Embryonic facial prominence (tissue), 1 donor: Measurements from ENCODE around the gene MEG3.
"Not testable (repeated sequence)": the region's sequence is repeated elsewhere in the genome, so short reads cannot be mapped to it uniquely, and the experiment has no call there.

Experiments used
- DNase-seq: peaks from one replicate; pipeline ENCODE4 v3.0.0-alpha.2; 2016; ENCODE audit errors: extremely low spot score

MEG3 gene

DNA sequence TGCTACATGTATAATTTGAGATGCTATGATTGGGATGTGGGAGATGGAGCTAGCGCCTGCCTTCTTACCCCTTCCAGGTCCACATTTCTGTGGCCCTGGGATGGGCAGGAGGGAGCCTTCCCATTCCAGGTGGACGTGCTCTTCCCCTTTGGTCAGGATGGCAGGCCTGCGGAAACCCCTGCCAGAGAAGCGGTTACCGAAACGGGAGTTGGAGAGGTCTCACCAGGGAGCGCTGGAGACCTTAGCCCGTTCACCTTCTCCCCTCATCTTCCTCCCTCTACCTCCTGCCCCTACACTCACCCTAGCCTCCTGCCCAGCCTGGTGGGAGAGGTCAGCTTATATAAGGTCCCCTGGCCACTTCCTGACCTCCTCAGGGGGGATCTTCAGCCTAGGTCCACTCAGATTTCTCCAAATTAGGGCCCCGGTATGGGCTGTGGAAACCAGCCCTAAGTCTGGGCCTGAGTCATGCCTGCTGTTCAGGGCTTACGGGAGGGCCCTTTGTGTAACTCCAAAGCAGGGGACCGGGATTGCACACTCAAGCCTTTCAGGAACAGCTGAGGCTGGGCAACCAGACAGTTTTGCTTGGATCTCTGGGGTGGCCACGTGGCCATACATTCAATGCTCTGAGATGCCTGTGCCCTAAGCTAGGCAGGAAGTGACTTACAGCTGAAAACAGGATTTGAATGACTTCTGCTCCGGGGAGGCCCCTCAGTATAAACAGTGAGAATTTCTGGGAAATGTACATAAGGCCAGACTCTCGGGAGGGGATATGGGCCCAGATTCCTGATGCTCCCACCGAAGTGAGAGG is 10.2 kb upstream of the MEG3 start:
- DNase-seq, result no peak

- DNase-seq, result no peak
These were observed 9.5 kb upstream of the MEG3 start for GRCh38 chr14:100816286-100816949.

DNA sequence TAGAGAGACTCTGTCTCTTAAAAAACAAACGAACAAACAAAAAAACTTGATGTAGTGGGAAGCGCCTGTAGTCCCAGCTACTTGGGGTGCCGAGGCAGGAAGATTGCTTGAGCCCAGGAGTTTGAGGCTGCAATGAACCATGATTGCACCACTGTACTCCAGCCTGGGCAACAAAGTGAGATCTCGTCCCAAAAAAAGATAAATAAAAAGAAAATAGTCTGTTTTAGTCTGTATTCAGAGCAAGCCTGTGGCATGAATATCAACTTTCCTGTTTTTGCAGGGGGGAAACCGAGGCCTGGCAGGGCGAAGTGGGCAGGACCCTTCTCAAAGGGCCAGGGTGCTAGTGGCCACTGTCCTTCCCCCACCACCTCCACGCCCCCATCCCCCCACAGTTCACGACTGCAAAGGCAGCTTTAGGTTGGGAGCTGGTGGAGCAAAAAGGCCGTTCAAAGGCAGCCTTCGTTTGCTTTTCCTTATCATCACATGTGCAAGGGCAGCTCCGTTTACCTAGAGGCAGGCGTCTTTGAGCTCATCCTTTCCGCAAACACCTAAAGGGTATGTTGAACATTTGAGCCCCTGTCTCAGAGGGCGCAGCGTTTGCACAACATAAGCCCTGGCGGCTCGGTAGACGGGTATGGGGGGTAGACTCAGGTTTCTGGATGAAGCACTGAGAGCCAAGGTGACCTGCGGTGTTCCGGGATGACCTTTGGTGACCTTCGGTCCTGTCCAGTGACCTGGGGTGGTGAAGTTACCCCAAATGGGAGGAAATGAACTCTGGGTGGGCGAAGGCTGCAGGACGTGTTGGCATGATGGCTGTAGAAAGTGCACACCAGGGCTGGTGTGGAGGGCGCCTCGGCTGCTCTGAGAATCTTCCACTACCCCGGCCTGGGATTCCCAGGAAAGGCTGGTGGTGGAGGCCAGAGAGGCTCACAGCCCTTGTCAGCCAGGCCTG is 8.7 kb upstream of the MEG3 start:
- DNase-seq, result no peak

DNA sequence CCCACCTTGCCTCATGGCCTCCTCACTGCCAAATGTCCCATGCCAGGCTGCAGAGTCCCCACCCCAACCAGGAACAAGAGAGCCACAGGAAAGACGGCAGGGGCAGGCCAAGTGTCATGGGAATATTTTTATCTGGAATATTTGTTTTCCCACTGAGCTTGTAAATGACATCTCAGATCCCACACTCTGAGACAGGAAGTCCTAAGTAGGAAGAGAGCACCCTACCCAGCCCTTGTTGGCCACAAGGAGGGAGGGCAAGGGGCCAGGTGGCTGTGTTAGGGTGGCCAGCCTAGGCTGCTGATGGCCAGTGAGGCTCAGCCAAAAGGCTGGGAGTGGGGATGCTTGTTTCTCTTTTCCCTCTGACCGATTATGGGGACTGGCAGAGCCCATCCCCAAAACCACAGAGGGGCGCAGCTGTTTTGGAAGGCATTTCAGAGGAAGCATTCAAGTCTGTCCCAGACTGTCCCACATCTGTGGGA is 7.7 kb upstream of the MEG3 start:
- DNase-seq, result no peak

DNA sequence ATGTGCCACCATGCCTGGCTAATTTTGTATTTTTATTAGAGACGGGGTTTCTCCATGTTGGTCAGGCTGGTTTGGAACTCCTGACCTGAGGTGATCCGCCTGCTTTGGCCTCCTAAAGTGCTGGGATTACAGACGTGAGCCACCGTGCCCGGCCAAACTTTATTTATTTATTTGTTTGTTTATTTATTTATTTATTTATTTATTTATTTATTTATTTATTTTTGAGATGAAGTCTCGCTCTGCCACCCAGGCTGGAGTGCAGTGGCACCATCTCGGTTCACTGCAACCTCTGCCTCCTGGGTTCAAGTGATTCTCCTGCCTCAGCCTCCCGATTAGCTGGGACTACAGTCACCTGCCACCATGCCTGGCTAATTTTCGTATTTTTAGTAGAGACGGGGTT is 7.0 kb upstream of the MEG3 start:
- not testable (repeated sequence) for DNase-seq

- DNase-seq, result no peak
These were observed 6.5 kb upstream of the MEG3 start for GRCh38 chr14:100819453-100819828.

GRCh38 chr14:100819829-100820475 is 6.0 kb upstream of the MEG3 start:
- no peak for DNase-seq

GRCh38 chr14:100820957-100821356 is 5.0 kb upstream of the MEG3 start:
- DNase-seq, result no peak

DNA sequence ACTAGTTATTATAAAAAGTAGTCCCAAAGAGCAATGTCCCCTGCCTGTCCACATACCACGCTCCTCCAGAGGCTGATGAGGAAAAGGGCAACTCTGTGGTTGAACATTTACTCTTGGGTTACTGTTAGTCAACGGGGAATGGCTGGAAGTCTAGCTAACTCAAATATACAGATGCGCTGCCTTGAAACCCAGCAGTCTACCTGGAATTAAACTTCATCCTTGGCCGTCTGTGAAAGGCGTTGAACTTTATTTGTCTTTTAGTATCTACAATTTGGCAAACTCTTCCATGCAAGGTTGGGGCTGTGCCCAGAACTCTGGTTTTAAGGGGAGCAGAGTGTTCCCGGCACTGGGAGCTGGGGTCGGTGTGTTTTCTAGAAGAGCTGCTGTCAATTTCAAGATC is 3.9 kb upstream of the MEG3 start:
- no peak for DNase-seq

- peak; percentile 87 for DNase-seq
These were observed 3.2 kb upstream of the MEG3 start for GRCh38 chr14:100822532-100823296.

- DNase-seq, result peak; percentile 97
These were observed 2.4 kb upstream of the MEG3 start for GRCh38 chr14:100823413-100824080.

DNA sequence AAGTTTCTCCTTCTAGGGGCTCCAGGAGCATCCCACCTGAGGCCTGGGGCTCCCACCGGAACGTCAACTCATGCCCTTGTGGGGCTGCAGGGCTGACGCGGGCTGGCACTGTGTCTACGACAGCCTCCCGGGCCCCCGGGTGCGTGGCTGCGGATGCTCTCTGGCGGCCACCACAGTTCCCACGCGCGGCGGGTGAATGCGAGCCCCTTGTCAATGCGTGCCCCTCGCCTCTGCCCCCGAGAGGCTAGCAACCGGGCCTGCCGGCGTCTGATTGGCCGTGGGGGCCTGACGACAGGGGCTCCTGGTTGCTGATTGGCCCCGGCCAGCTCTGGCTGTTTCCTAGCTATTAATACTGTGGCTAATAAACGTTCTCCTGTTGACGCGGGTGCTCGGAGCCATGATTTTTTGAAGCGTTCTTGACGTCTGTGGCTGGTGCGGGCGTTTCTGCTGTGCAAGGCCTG is 1.8 kb upstream of the MEG3 start:
- DNase-seq, result peak; percentile 65

- DNase-seq, result no peak
These were observed 811 bp upstream of the MEG3 start for GRCh38 chr14:100824901-100825712.

GRCh38 chr14:100826391-100827100 is 628 bp downstream of the MEG3 start:
- no peak for DNase-seq

DNA sequence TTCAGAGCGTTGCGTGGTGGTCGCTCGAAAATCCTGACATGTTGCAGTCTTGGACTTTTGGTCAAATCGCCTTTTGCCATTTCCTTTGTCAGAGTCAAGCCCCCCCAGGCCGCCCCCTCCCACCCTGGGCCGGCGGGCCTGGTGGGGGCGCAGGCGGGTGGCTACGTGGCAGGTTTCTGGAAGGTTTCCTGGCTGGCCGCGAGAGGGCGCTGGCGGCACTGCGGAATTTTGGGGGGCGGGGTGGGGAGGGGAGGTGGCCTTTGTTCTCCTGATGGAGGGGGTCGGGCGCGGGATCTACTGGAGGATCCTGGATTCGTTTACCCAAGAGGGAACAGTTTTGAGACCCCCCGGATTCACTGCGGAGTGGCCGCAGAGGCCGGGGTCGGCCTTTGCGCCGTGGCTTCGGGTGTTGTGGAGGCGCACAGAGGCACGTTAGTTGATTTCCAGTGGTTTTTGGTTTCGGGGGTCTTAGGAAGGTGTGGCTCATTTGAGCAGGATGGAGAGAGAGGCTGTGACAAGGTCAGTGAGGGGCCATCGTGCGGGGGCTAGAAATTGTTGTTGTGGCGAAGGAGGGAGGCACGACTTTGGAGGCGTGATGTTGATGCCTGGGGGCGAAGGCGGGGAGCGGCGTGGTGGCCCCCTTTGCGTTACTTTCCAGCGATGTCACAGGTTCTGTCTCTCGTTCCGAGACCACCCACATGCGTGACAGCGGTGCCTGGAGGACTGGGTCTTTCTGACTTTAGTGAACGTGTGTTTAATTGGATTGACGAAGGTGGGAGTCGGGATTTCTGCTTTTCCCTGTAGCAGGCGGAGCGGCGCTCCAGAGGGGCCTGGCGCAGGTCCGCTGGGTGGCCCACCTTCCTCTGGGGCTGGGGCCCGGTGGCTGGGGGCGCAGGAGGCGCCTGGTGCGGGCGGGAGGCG is 1.4 kb downstream of the MEG3 start:
- DNase-seq, result no peak

DNA sequence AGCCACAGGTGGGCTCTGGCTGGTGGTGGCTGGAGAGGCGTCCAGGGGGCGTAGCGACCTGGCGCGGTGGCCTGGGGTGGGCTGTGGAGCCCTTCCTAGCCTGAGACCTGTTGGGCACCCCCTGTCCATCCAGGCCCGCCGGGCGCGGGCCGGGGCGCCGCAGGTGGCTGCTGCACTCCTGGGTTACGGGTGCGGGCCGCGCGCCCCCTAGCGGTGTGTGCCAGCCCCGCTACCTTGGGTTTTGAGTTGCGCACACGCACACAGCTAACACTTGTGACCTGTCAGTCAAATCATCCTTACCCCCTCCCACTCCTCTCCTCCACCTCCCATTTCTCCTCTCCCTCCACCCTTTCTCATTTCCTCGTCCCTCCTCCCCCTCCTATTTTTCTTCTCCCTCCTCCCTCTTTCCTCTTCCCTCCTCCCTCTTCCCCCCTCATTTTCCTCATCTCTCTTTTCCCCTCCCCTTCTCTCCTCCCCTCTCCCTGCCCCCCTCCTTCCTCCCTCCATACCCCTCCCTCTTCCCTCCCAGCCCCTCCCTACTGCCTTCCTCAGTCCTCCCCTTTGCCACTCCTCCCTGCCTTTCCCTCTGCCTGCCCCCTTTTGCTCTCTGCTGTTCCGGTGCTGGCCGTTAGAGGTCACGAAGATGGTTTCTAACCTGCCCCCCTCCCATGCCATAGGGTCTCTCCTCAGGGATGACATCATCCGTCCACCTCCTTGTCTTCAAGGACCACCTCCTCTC is 2.3 kb downstream of the MEG3 start:
- DNase-seq, result no peak

DNA sequence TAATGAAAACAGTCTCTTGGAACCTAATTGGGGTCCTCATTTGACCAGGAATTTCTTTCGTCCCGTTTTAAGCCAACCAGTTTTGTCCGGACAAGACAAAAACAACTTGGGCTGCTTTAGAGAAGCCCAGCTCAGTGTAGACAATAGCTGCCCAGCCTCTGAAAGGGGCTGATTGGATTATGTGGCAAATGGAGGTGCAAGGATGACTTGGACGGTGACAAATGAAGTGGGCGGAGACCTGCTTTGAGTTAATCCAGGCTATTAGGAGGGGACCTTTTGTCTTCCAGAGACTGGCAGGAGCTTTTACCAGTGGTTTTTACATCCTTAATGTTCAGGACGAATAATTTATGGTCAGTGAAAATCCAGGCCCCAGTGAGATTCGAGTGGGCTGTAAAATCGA is 4.8 kb downstream of the MEG3 start:
- no peak for DNase-seq
